IPS DF 19.7 (cell line): ENCODE data around the gene SH3RF1.
A peak's percentile ranks its signal among the peaks of the same experiment; 100 is the strongest.

Experiments used
- DNase-seq: peaks from one replicate; pipeline ENCODE4 v3.0.0-alpha.2; 2013; ENCODE audit warnings: low read depth, low spot score

Gene SH3RF1

DNA sequence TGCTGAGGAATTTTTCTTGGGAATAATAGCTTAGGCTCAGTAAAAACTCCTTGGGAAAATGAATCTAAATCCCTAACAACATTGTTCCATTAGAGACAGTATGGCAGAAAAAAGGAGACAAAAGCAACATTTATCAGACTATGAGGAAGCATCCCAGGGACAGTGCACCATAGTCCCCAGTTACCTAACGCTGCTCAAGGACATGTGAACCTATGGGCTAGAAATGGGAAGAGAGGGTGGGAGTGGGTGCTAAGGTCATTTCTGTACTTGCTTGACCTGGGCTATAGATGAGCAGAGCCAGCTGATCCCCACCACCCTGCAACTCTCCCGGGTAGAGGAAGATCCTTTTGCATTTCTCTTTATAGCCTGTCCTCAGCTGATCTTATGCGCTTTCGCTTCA lies 162.5 kb downstream of the SH3RF1 start:
- DNase-seq, result no peak

DNA sequence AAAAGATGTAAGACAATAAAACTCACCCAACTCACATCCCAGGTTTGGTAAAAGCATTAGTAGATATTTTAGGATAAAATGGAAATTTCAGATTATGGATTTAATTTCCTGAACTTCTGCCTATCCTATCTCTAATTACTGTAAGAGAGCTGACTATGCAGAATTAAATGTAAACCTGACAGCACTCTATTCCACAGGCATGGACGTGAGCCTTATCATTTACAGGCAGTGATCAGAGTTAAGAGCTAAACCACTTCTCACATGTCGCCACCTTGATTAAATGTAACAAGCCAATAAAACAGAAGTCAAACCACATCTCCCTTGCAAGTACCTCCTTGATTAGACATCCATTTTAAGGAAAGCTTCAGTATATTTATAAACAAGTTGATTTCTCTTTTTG lies 163.2 kb downstream of the SH3RF1 start:
- DNase-seq, result no peak

DNA sequence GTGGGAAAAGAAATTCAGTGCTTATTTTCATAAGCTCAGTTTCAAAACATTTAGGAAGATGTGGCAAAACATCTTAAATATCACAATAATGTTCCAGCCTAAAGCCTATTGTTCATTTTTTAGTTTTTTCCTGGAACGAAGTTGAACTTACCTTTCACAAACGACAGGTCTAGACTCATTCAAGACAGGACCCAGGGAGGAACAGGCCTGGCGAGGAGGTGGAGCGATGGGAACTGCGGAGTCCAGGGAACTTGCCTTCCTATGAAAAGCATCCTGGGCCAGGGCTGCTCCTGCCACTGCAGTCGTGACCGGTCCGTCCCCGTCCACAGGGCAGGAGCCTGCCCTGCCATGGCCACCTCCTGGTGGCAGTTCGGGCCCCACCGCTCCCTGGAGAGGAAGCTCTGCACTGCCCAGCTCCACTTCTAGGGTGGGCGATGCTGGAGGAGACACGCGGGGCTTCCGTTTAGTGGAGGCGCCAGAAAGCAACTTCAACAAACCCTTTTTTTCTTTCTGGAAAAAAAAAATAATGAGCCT lies 164.0 kb downstream of the SH3RF1 start:
- no peak for DNase-seq

DNA sequence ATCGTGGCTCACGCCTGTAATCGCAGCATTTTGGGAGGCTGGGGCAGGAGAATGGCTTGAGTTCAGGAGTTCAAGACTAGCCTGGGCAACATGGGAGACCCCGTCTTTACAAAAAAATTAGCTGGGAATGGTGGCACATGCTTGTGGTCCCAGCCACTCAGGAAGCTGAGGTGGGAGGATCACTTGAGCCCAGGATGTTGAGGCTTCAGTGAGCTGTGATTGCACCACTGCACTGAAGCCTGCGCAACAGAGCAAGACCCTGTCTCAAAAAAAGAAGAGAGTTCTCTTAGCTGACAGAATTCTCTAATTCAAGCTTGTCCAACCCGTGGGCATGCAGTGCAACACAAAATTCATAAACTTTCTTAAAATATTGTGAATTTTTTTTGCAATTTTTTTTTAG lies 165.1 kb downstream of the SH3RF1 start:
- DNase-seq, result no peak

- DNase-seq, result peak; percentile 83
Measured at GRCh38 chr4:169103966-169104412, 166.8 kb downstream of the SH3RF1 start.

DNA sequence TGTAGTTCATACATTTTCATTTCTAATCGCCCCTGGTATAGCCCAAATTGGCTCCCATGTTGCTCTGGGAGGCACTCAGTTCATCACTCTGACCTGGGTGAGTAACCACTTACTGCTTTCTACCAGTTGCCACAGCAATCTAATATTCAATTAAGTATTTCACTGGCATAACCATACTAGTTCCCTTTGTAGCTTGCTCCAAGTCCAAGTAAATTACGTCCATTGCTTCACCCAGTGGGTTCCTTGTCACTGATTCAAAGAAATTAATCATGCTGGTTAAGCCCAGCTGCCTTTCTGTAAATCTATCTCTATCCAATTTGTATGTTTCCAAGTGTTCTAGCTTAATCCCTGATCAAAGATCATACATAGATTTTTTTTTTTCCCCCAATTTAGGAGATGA lies 168.7 kb downstream of the SH3RF1 start:
- no peak for DNase-seq

DNA sequence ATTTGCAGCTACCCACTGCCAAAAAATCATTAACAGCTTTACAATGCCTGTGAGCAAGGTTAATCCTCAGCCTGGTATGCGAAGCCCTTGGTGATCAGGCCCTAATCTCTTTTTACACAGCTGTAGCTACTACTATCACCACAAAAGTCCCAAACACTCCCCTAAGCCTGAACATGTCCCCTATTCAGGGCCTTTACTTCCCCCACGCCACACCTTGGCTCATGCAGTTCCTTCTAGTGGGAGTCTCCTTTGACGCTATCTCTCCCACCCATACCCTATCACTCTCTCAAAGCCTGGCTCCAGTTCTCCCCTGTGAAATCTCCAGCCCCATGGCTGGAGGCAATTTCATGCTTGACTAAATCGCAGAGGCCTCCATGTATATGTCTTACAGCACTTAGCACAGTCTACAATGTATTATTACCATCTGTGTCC lies 170.1 kb downstream of the SH3RF1 start:
- DNase-seq, result no peak

GRCh38 chr4:169099771-169100180 lies 171.0 kb downstream of the SH3RF1 start:
- no peak for DNase-seq

DNA sequence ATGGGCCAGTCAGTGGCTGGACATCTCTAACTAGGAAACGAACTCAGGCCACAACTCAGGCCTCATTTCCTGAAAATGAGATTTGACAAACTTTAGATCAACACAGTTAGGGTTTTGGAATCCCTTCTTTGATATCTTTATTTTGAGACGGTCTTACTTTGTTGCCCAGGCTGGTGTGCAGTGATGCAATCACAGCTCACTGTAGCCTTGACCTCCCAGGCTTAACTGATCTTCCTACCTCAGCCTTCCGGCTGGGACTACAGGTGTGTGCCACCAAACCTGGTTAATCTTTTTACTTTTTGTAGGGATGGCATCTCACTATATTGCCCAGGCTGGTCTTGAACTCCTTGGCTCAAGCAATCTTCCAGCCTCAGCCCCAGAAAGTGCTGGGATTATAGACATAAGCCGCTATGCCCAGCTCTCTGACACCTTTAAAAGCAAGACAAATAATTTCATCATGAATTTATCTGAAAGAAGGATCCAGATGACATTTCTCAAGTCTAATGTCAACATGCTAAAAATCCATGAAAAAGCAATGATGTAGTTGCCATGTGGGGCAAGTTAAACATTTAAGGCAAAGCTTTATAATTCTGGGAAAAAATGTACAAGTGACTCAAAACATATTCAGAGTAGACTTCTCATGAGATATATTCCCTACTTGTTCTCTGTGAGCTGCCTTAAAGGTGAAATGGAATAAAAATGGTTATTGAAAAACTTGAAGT lies 171.6 kb downstream of the SH3RF1 start:
- DNase-seq, result no peak

GRCh38 chr4:169098532-169098931 lies 172.2 kb downstream of the SH3RF1 start:
- DNase-seq, result no peak

DNA sequence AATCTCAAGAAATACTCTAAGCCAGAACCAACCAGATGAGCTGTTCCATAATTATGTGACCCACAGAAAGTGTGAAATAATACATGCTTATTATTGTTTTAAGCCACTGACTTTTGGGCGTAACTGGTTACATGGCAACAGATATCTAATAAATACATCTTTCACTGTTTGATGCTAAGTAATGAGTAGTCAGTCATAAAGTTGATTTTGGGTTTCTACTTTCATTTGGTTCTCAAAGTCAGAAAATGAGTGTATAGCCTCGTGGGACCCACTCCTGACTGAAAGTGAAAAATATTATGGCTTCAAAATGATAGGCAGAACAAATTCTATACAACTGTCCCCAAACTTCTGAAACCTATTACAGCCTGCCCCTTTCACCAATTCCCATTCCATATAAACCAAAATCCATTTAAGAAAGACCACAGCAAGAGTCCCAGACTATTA lies 172.7 kb downstream of the SH3RF1 start:
- no peak for DNase-seq

GRCh38 chr4:169096221-169096620 lies 174.5 kb downstream of the SH3RF1 start:
- DNase-seq, result no peak

DNA sequence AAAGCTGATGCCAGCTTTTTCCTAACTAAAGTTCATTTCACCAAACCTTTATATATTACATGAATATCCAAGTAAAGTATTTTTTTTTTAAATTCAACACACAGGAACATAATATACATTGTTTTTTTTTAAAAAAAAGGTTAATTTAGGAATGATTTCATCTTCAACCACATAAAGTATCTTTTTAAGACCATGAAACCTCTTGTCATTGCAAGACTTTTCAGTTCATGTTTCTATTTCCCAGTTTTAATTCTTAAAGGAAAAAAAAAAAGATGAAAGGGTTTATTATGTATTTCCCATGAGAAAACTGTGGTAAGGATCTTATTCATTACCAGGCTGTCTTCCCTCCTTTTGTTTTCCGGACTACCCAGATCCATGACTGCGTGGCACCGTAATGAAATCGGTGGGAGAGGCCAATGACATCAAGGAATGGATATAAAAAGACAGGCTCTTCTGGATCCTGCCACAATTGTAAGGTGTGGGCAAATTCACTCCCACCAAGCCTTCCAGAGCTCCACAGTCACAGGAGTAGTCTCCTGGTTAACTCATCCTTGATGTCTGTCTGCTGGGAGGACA lies 176.0 kb downstream of the SH3RF1 start:
- DNase-seq, result no peak

DNA sequence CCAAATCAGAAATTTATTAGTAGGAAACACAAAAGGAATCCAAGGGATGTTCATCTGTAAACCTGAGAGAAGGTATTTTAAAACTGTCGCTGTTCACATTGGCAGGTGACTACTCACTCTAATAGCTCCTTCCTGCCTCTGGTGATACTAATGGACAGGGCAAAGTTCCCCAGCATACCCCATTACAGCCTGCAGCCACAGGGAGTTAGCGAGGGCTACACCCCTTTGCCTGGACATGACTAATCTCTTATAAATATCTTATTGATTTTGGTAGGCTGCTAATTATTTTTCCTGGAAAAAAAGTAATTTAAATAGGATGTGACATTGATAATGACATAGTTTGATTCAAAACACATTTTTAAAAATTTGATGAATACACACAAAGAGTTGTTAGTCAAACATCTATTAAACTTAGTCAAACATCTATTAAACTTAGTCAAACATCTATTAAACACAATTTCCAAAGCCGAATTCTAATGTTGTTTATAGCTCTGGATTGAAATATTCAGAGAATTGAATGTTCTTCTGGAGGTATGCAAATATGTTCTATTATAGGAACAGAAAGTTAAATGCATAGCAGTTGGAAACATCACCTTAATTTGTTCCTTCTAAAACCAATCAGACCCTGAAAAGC lies 177.8 kb downstream of the SH3RF1 start:
- DNase-seq, result no peak

- DNase-seq, result no peak
Measured at GRCh38 chr4:169090484-169091215, 180.1 kb downstream of the SH3RF1 start.

- DNase-seq, result no peak
Measured at GRCh38 chr4:169089004-169089403, 181.8 kb downstream of the SH3RF1 start.

DNA sequence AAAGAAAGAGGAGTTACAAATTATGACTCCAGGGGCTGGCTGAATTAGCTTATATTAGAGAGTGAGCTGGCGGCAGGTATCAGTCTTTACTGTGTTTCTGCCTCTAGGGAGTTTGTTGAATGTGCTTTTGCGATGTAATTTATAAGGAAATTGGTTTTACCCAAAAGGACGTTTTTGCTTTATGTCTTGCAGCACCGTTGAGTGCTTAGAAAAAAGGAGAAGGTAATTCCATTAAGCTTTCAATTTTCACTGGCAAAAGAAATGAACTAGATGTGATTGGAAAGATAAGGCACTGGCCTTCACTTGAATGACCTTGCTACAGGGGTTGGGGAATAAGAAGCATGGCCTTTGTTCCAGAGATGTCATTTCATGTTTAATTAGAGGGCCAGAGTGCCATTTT lies 185.8 kb downstream of the SH3RF1 start:
- DNase-seq, result no peak

- no peak for DNase-seq
Measured at GRCh38 chr4:169080981-169081380, 189.8 kb downstream of the SH3RF1 start.

- no peak for DNase-seq
Measured at GRCh38 chr4:169079942-169080827, 190.6 kb downstream of the SH3RF1 start.

GRCh38 chr4:169074117-169074516 lies 196.6 kb downstream of the SH3RF1 start:
- DNase-seq, result no peak

DNA sequence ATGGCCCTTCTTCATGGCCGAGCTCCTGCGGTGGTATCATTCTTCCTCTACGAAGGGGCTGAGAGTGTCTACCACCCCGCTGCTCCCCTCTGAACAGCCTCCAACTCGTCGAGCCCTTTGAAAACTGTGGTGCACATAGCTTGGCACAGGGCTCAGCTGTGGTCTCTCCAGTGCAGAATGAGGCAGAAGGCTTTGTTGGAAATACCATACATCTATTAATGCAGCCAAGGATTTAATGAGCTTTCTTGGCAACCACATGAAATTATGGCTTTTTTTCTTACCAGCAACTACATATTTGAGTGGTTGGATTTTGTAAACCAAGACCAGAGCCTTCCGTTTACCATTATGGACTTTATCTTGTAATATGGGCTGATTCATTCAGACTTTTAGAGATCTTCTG lies 199.0 kb downstream of the SH3RF1 start:
- DNase-seq, result no peak
